RWPE2 (cell line): ENCODE results near the gene RBMS3.

Experiments used
- ATAC-seq: fragments of 200-7000 bp; cut with Tn5 transposase; 3 replicates; pipeline ENCODE4 v1.9.1; 2021; ENCODE audit warnings: low read depth
- DNase-seq: peaks from one replicate; pipeline ENCODE4 v3.0.0-alpha.2; 2020; ENCODE audit warnings: low spot score
- H3K27ac ChIP-seq: fragments of 450-650 bp; 2 replicates; pipeline ENCODE4 v1.5.1; 2017; ENCODE audit warnings: mild to moderate bottlenecking; ENCODE audit not compliant: poor library complexity, severe bottlenecking
- H3K27me3 ChIP-seq: fragments of 250-450 bp; sonication (Bioruptor Pico); 2 replicates; pipeline ENCODE4 v1.5.1; 2021; ENCODE audit warnings: mild to moderate bottlenecking, moderate library complexity; ENCODE audit not compliant: insufficient read depth, poor library complexity, severe bottlenecking
- H3K36me3 ChIP-seq: fragments of 250-450 bp; sonication (Bioruptor Pico); 2 replicates; pipeline ENCODE4 v1.5.1; 2020; ENCODE audit warnings: low read depth, mild to moderate bottlenecking, moderate library complexity
- H3K4me1 ChIP-seq: fragments of 250-450 bp; sonication (Bioruptor Pico); 2 replicates; pipeline ENCODE4 v1.5.1; 2021; ENCODE audit warnings: mild to moderate bottlenecking, moderate library complexity; ENCODE audit not compliant: insufficient read depth, poor library complexity, severe bottlenecking
- H3K4me3 ChIP-seq: fragments of 250-450 bp; sonication (Bioruptor Pico); 2 replicates; pipeline ENCODE4 v1.5.1; 2021; ENCODE audit warnings: mild to moderate bottlenecking, moderate library complexity; ENCODE audit not compliant: severe bottlenecking
- H3K9me3 ChIP-seq: fragments of 250-450 bp; sonication (Bioruptor Pico); 2 replicates; pipeline ENCODE4 v1.5.1; 2021; ENCODE audit warnings: mild to moderate bottlenecking, moderate library complexity; ENCODE audit not compliant: severe bottlenecking
- TF ChIP-seq, protein P1 (sequence below): fragments of 450-650 bp; IDR thresholded peaks from one replicate; pipeline ENCODE4 v1.5.1; 2017; ENCODE audit warnings: mild to moderate bottlenecking, moderate library complexity; ENCODE audit not compliant: poor library complexity, severe bottlenecking

RBMS3 gene

DNA sequence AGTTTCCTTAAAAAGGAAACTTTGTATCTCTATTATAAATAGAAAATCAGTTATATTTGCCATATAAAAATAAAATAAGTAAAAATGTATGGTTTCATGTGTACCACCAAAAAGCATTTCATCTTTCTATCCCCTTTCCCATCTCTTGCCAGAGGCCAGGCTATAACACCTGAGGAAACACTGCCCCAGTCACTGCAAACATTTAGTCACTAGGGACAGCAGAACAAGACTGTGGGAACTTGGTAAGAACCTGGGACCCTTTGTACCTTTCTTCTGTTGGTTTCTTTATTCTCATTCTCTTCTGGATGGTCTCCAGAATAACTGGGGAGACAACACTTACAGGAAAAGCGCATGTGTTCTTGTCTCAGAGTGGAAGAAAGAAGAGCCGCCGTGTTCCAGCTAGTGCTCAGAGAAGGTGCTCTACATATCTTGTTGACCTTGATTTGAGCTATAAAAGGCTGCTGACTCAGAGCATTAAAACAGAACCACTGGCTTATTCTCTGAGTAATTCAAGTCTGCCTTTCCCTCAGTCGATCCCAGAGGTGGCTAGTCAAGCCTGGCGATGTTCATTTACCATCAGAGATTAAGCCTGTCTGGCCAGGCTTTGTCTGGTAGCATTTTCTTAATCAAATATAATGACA lies 361.6 kb downstream of the RBMS3 start:
- DNase-seq = no peak
- H3K27ac ChIP-seq = no peak overlapping the region
- no peak overlapping the region for H3K4me3 ChIP-seq
- H3K9me3 ChIP-seq = no peaks in the 10 kb centered on the region
- no peaks in the 10 kb centered on the region for H3K4me1 ChIP-seq
- peak; percentile 94 for ATAC-seq
- no peaks in the 10 kb centered on the region for H3K27me3 ChIP-seq
- TF ChIP-seq, protein P1, sequence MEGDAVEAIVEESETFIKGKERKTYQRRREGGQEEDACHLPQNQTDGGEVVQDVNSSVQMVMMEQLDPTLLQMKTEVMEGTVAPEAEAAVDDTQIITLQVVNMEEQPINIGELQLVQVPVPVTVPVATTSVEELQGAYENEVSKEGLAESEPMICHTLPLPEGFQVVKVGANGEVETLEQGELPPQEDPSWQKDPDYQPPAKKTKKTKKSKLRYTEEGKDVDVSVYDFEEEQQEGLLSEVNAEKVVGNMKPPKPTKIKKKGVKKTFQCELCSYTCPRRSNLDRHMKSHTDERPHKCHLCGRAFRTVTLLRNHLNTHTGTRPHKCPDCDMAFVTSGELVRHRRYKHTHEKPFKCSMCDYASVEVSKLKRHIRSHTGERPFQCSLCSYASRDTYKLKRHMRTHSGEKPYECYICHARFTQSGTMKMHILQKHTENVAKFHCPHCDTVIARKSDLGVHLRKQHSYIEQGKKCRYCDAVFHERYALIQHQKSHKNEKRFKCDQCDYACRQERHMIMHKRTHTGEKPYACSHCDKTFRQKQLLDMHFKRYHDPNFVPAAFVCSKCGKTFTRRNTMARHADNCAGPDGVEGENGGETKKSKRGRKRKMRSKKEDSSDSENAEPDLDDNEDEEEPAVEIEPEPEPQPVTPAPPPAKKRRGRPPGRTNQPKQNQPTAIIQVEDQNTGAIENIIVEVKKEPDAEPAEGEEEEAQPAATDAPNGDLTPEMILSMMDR = no peak
- H3K36me3 ChIP-seq = no peaks in the 10 kb centered on the region

DNA sequence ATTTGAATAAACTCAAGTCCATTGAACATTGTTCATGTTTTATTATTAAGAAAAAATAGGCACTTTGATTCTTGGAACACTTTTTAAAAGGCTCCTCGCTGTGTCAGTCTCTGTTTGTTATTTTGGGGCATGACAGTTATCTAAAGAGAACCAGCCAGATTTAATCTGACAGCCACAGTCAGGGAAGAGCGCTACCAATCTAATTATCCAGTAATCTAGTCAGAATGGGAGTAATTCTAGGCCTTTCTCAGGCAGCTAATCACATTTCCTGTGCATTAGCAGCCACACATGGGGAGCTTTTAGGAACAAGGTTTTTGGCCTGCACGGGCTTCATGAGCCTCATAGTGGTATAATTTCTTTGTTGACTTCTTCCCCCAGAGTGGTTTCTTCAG lies 362.2 kb downstream of the RBMS3 start:
- ATAC-seq (no peak), DNase-seq (no peak)
- no peaks in the 10 kb centered on the region for H3K36me3 ChIP-seq
- no peaks in the 10 kb centered on the region for H3K27me3 ChIP-seq
- TF ChIP-seq, protein P1 = no peak
- H3K27ac ChIP-seq = no peak overlapping the region
- H3K4me3 ChIP-seq = no peak overlapping the region
- no peaks in the 10 kb centered on the region for H3K4me1 ChIP-seq
- H3K9me3 ChIP-seq = no peaks in the 10 kb centered on the region

DNA sequence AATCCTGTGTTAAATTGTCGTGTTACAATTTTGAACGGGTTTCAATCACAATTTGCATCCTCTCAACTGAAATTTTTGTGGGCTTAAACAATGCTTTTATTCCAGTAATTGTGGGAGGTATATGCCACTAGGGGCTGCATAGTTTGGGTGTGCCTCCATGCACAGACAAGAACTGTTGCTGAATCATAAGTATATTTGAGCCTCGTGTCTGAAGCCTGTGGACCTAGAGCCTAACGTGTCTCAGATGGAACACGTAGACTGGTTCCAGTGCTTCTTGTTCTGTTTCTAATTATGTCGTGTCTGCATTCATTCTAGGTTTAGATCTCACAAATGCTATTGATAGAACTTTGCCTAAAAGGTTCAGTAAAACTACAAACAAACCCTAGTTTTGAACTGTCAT lies 363.4 kb downstream of the RBMS3 start:
- Histone ChIP-seq H3K9me3 (no peaks in the 10 kb centered on the region), H3K36me3 (no peaks in the 10 kb centered on the region), H3K4me3 (no peak overlapping the region), H3K27ac (no peak overlapping the region), H3K27me3 (no peaks in the 10 kb centered on the region), H3K4me1 (no peaks in the 10 kb centered on the region)
- TF ChIP-seq, protein P1 = no peak
- DNase-seq (no peak), ATAC-seq (no peak)

DNA sequence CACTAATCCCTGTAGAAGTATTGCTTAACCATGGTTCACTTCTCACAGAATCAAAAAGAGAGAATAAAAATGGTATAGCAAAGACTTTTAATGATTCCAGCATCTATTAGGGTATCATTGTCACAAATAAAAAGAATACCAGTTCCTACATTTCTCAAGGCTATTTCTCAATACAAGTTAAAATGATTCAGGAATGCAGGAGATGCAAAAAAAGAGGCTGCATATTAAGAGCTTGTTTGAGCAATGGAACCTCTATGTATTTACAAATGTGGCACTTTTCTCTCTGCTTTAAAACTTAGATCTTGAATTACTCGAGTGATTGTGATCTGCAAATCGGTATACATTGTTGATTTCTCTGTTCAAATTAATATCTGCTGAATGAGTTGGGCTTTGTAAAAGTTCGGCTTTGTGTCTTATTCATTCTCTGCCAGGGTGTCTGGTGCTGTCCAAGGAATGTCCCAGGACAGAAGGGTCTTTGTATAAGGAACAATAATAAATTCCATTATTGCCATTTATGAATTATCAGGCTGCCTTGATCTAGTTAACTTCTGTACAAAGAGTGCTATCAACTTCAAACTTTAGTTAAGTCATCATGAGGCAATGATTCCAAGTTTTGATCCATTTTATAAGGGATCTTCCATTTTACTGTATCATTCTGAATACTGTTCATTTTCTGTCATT lies 364.2 kb downstream of the RBMS3 start:
- TF ChIP-seq, protein P1 = no peak
- Histone ChIP-seq H3K27ac (no peak overlapping the region), H3K36me3 (no peaks in the 10 kb centered on the region), H3K27me3 (no peaks in the 10 kb centered on the region), H3K9me3 (no peaks in the 10 kb centered on the region), H3K4me1 (no peaks in the 10 kb centered on the region), H3K4me3 (no peak overlapping the region)
- DNase-seq = no peak
- ATAC-seq = no peak

DNA sequence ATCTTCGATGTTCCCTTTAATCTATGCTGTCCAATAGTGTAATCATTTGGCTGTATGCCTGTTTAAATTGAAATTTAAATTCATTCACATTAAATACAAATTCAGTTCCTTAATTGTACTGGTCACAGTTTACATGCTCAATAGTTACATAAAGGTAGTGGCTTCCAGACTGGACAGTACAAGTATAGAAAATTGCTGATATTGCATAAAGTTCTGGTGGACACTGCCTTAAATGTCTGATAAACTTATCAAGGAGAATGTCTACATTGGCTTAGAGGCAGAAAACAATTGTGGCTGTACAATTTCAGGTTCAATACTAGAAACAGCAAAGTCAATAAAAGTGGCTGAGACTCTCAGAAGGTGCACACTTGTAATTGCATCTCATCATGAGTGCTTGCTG lies 365.2 kb downstream of the RBMS3 start:
- no peak overlapping the region for H3K4me3 ChIP-seq
- H3K36me3 ChIP-seq = no peaks in the 10 kb centered on the region
- no peaks in the 10 kb centered on the region for H3K9me3 ChIP-seq
- ATAC-seq = no peak
- no peak overlapping the region for H3K27ac ChIP-seq
- TF ChIP-seq, protein P1 = no peak
- H3K4me1 ChIP-seq = no peaks in the 10 kb centered on the region
- H3K27me3 ChIP-seq = no peaks in the 10 kb centered on the region
- DNase-seq = no peak
